ENCODE data around the gene PDK2. TPM values are rescaled to one million over a fixed set of nuclear protein-coding genes. Genes with fewer than 3 reads are reported as not detected.

The PDK2 gene
- total and polyA plus RNA-seq, 2 experiments from 2014 or later: 12.0 to 15.9 TPM

- Histone ChIP-seq H3K79me2 (replicated peaks; ENCODE audit: insufficient read depth) (no peaks in the 10 kb centered on the region), H3F3A (replicated peaks; ENCODE audit: low read depth) (peaks cover 18% of the 10 kb centered on the region), H3K27ac (ENCODE audit: low read depth) (no peak overlapping the region), H4K20me1 (replicated peaks; ENCODE audit: insufficient read depth) (no peaks in the 10 kb centered on the region), H3K9me2 (ENCODE audit: insufficient read depth) (no peaks in the 10 kb centered on the region), H3K4me1 (ENCODE audit: insufficient read depth) (peaks cover 19% of the 10 kb centered on the region; the same call in 1 of the 2 replicates), H3K4me2 (peak overlapping the region; percentile 84), H2AFZ (peak overlapping the region; percentile 98), H3K4me3 (peak overlapping the region; percentile 58), H3K27me3 (ENCODE audit: insufficient read depth) (peaks cover 19% of the 10 kb centered on the region), H3K36me3 (ENCODE audit: insufficient read depth) (no peaks in the 10 kb centered on the region)
- peaks cover 45% of the 10 kb centered on the region for H3K27me3 Mint-ChIP-seq (ENCODE audit: insufficient read depth, low read depth, poor library complexity)
- peak; percentile 13 for ATAC-seq
- TF ChIP-seq, protein P1, sequence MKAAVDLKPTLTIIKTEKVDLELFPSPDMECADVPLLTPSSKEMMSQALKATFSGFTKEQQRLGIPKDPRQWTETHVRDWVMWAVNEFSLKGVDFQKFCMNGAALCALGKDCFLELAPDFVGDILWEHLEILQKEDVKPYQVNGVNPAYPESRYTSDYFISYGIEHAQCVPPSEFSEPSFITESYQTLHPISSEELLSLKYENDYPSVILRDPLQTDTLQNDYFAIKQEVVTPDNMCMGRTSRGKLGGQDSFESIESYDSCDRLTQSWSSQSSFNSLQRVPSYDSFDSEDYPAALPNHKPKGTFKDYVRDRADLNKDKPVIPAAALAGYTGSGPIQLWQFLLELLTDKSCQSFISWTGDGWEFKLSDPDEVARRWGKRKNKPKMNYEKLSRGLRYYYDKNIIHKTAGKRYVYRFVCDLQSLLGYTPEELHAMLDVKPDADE (IDR thresholded peaks at IDR 0.05): no peak
- H3K27ac Mint-ChIP-seq: no peak overlapping the region
- peaks cover 4% of the 10 kb centered on the region; the same call in 1 of the 3 replicates for H3K36me3 Mint-ChIP-seq (ENCODE audit: low read depth)
- peaks cover 41% of the 10 kb centered on the region for H3K4me1 Mint-ChIP-seq
- peak overlapping the region; percentile 85 for H3K4me3 Mint-ChIP-seq
- peak; percentile 49 for DNase-seq (ENCODE audit: low spot score)
- no peaks in the 10 kb centered on the region for H3K9me3 Mint-ChIP-seq
These were observed 38.2 kb upstream of the PDK2 start for GRCh38 chr17:50056961-50057330.

DNA sequence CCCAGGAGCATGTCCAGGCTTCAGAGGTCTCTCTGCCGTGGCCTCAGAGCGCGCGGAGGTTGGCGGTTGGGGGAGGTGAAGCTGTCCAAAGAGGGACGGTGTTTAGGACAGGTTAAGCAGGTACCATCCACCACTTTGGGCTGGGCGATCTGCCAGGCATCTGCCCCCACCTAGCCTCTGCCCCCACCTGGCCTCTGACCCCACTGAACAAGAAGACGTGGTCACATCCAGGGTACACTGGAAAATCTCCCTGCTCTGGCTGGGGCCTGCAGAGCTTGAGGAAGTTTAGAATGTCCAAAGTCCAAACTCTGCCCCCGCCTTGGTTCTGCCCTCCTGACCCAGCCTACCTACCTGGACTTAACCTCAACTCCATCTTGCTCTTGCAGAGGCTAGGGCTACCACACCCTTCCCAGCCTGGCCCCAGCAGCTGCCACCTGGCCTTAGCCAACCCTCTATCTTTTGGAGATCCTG, 37.6 kb upstream of the PDK2 start:
- no peak overlapping the region for H3K27ac ChIP-seq (ENCODE audit: low read depth)
- H2AFZ ChIP-seq: no peak overlapping the region
- peaks cover 14% of the 10 kb centered on the region; the same call in 1 of the 2 replicates for H3K4me1 ChIP-seq (ENCODE audit: insufficient read depth)
- peak overlapping the region; percentile 85 for H3K4me3 Mint-ChIP-seq
- no peaks in the 10 kb centered on the region for H3K9me2 ChIP-seq (ENCODE audit: insufficient read depth)
- ATAC-seq (no peak), DNase-seq (ENCODE audit: low spot score) (no peak)
- no peaks in the 10 kb centered on the region for H3K36me3 ChIP-seq (ENCODE audit: insufficient read depth)
- H3K27me3 ChIP-seq (ENCODE audit: insufficient read depth): peaks cover 19% of the 10 kb centered on the region
- peak overlapping the region; percentile 58 for H3K4me3 ChIP-seq
- no peak overlapping the region for H3K27ac Mint-ChIP-seq
- peaks cover 4% of the 10 kb centered on the region; the same call in 1 of the 3 replicates for H3K36me3 Mint-ChIP-seq (ENCODE audit: low read depth)
- no peaks in the 10 kb centered on the region for H3K9me3 Mint-ChIP-seq
- H3K27me3 Mint-ChIP-seq (ENCODE audit: insufficient read depth, low read depth, poor library complexity): peaks cover 47% of the 10 kb centered on the region
- no peaks in the 10 kb centered on the region for H4K20me1 ChIP-seq (replicated peaks; ENCODE audit: insufficient read depth)
- H3K79me2 ChIP-seq (replicated peaks; ENCODE audit: insufficient read depth): no peaks in the 10 kb centered on the region
- peaks cover 35% of the 10 kb centered on the region for H3K4me1 Mint-ChIP-seq
- peak overlapping the region; percentile 84 for H3K4me2 ChIP-seq
- peaks cover 18% of the 10 kb centered on the region for H3F3A ChIP-seq (replicated peaks; ENCODE audit: low read depth)
- TF ChIP-seq CTCF (conservative IDR thresholded peaks at IDR 0.05; ENCODE audit: low read depth in 2 of 2): no peak
- TF ChIP-seq EZH2 (IDR thresholded peaks at IDR 0.05; ENCODE audit: low read depth, unreplicated experiment): no peak
- no peak for TF ChIP-seq STAT1 (IDR thresholded peaks at IDR 0.05; ENCODE audit: unreplicated experiment)
- TF ChIP-seq NANOG (IDR thresholded peaks at IDR 0.05; ENCODE audit: borderline replicate concordance): no peak
- TF ChIP-seq ZNF462 (CRISPR knock-in tag; IDR thresholded peaks at IDR 0.05): no peak
- TF ChIP-seq EZH2phosphoT487 (IDR thresholded peaks at IDR 0.05; ENCODE audit: unreplicated experiment): no peak
- no peak for TF ChIP-seq CREB1 (CRISPR knock-in tag; IDR thresholded peaks at IDR 0.05; ENCODE audit: low read depth)
- TF ChIP-seq, protein P1 (IDR thresholded peaks at IDR 0.05): no peak
